Urinary bladder (tissue), 4 donors: ENCODE measurements around the gene CAMKMT. TPM values are rescaled to one million over a fixed set of nuclear protein-coding genes. Genes with fewer than 3 reads are reported as not detected.

Experiments used
- DNase-seq: peaks from one replicate; pipeline ENCODE4 v3.0.0-alpha.2; 2015; ENCODE audit errors: extremely low spot score
- H3K27ac ChIP-seq: one replicate; pipeline ENCODE4 v1.5.1; 2013; ENCODE audit warnings: low read depth, mild to moderate bottlenecking, moderate library complexity
- H3K36me3 ChIP-seq: one replicate; pipeline ENCODE4 v1.6.1; 2013; ENCODE audit warnings: mild to moderate bottlenecking, moderate library complexity; ENCODE audit not compliant: insufficient read depth
- H3K4me1 ChIP-seq: one replicate; pipeline ENCODE4 v1.6.1; 2013; ENCODE audit warnings: mild to moderate bottlenecking, moderate library complexity; ENCODE audit not compliant: insufficient read depth
- H3K4me3 ChIP-seq: one replicate; pipeline ENCODE4 v1.5.1; 2013; ENCODE audit warnings: low read depth, low read length
- WGBS: extraction: QIAGEN DNeasy Blood & Tissue Kit; methylation state at CpG from one replicate; pipeline ENCODE4 v1.1.7; 2013; 5-methylcytosine and 5-hydroxymethylcytosine counted together
- polyA plus RNA-seq: library from polyadenylated mRNA; stranded (reverse); fragments of 200-250 nt; gene quantifications from one replicate; pipeline ENCODE4 v1.2.3, GENCODE V29; 2013
- total RNA-seq: library from RNA; depleted of rRNA; stranded (reverse); fragments of >200 nt; gene quantifications from one replicate; pipeline ENCODE4 v1.2.3, GENCODE V29; 2014
- donor health status: healthy with polysubstance abuse.
- donor health status: healthy.

CAMKMT gene
- total and polyA plus RNA-seq, 2 donors: 5.4 to 20.2 TPM

- H3K4me3 ChIP-seq: no peak overlapping the region
- WGBS: 82% methylated on average over 2 of the region's 2 CpGs
- no peak overlapping the region for H3K27ac ChIP-seq
- DNase-seq: no peak
- no peaks in the 10 kb centered on the region for H3K4me1 ChIP-seq
- H3K36me3 ChIP-seq: no peaks in the 10 kb centered on the region
Observed at GRCh38 chr2:44546459-44547127, 184.8 kb downstream of the CAMKMT start.

- DNase-seq: no peak
- WGBS: 74% methylated on average over 2 of the region's 2 CpGs
- Histone ChIP-seq H3K4me3 (no peak overlapping the region), H3K4me1 (no peaks in the 10 kb centered on the region), H3K27ac (no peak overlapping the region), H3K36me3 (no peaks in the 10 kb centered on the region)
Observed at GRCh38 chr2:44547718-44548117, 186.0 kb downstream of the CAMKMT start.

GRCh38 chr2:44548221-44549098 is 186.7 kb downstream of the CAMKMT start:
- Histone ChIP-seq H3K36me3 (no peaks in the 10 kb centered on the region), H3K4me3 (no peak overlapping the region), H3K4me1 (no peaks in the 10 kb centered on the region), H3K27ac (no peak overlapping the region)
- DNase-seq: no peak
- WGBS: 80% methylated on average over 8 of the region's 8 CpGs

GRCh38 chr2:44549099-44549471 is 187.3 kb downstream of the CAMKMT start:
- 63% methylated on average over 1 of the region's 1 CpG for WGBS
- Histone ChIP-seq H3K36me3 (no peaks in the 10 kb centered on the region), H3K27ac (no peak overlapping the region), H3K4me3 (no peak overlapping the region), H3K4me1 (no peaks in the 10 kb centered on the region)
- no peak for DNase-seq

GRCh38 chr2:44549856-44550255 is 188.1 kb downstream of the CAMKMT start:
- Histone ChIP-seq H3K36me3 (no peaks in the 10 kb centered on the region), H3K4me3 (no peak overlapping the region), H3K27ac (no peak overlapping the region), H3K4me1 (no peaks in the 10 kb centered on the region)
- WGBS: 97% methylated on average over 4 of the region's 4 CpGs
- DNase-seq: no peak

GRCh38 chr2:44550561-44550960 is 188.8 kb downstream of the CAMKMT start:
- WGBS: 96% methylated on average over 2 of the region's 2 CpGs

GRCh38 chr2:44551497-44551896 is 189.8 kb downstream of the CAMKMT start:
- Histone ChIP-seq H3K36me3 (no peaks in the 10 kb centered on the region), H3K4me1 (no peaks in the 10 kb centered on the region), H3K27ac (no peak overlapping the region), H3K4me3 (no peak overlapping the region)
- DNase-seq: no peak
- 88% methylated on average over 1 of the region's 1 CpG for WGBS

More at GRCh38 chr2:44550561-44550960, 188.8 kb downstream of the CAMKMT start:
- Histone ChIP-seq H3K4me1 (no peaks in the 10 kb centered on the region), H3K4me3 (no peak overlapping the region), H3K36me3 (no peaks in the 10 kb centered on the region), H3K27ac (no peak overlapping the region)
- no peak for DNase-seq

GRCh38 chr2:44553456-44553855 is 191.7 kb downstream of the CAMKMT start:
- DNase-seq: no peak
- 86% methylated on average over 4 of the region's 4 CpGs for WGBS
- Histone ChIP-seq H3K4me1 (no peaks in the 10 kb centered on the region), H3K36me3 (no peaks in the 10 kb centered on the region), H3K4me3 (no peak overlapping the region), H3K27ac (no peak overlapping the region)

- no peak overlapping the region for H3K4me3 ChIP-seq
- H3K4me1 ChIP-seq: no peaks in the 10 kb centered on the region
- DNase-seq: no peak
- H3K36me3 ChIP-seq: no peaks in the 10 kb centered on the region
- H3K27ac ChIP-seq: no peak overlapping the region
Observed at GRCh38 chr2:44555700-44556099, 194.0 kb downstream of the CAMKMT start.

GRCh38 chr2:44559108-44559507 is 197.4 kb downstream of the CAMKMT start:
- 87% methylated on average over 1 of the region's 1 CpG for WGBS
- H3K36me3 ChIP-seq: no peaks in the 10 kb centered on the region
- H3K4me3 ChIP-seq: no peak overlapping the region
- no peak for DNase-seq
- H3K4me1 ChIP-seq: no peaks in the 10 kb centered on the region
- H3K27ac ChIP-seq: no peak overlapping the region

GRCh38 chr2:44560352-44560751 is 198.6 kb downstream of the CAMKMT start:
- Histone ChIP-seq H3K27ac (no peak overlapping the region), H3K4me1 (no peaks in the 10 kb centered on the region), H3K4me3 (no peak overlapping the region), H3K36me3 (no peaks in the 10 kb centered on the region)
- DNase-seq: no peak
- 84% methylated on average over 4 of the region's 4 CpGs for WGBS

- Histone ChIP-seq H3K4me3 (no peak overlapping the region), H3K36me3 (no peaks in the 10 kb centered on the region), H3K27ac (no peak overlapping the region), H3K4me1 (no peaks in the 10 kb centered on the region)
- DNase-seq: no peak
- WGBS: 80% methylated on average over 1 of the region's 1 CpG
Observed at GRCh38 chr2:44560941-44561340, 199.2 kb downstream of the CAMKMT start.

GRCh38 chr2:44562737-44563136 is 201.0 kb downstream of the CAMKMT start:
- Histone ChIP-seq H3K4me1 (no peaks in the 10 kb centered on the region), H3K4me3 (no peak overlapping the region), H3K27ac (no peak overlapping the region), H3K36me3 (no peaks in the 10 kb centered on the region)
- WGBS: 96% methylated on average over 5 of the region's 5 CpGs
- DNase-seq: no peak

- DNase-seq: no peak
- Histone ChIP-seq H3K4me3 (no peak overlapping the region), H3K4me1 (no peaks in the 10 kb centered on the region), H3K27ac (no peak overlapping the region), H3K36me3 (no peaks in the 10 kb centered on the region)
- 97% methylated on average over 5 of the region's 5 CpGs for WGBS
Observed at GRCh38 chr2:44564752-44565151, 203.0 kb downstream of the CAMKMT start.
